ENCODE results near the gene P2RY8.
"Not testable (repeated sequence)": the region's sequence is repeated elsewhere in the genome, so short reads cannot be mapped to it uniquely, and the experiment has no call there.

Gene P2RY8

GRCh38 chrX:1427756-1428155 lies 109.2 kb downstream of the P2RY8 start:
- CTCF ChIA-PET, result no interaction called here
- TF ChIP-seq CTCF (IDR thresholded peaks at IDR 0.05; ENCODE audit: control extremely low read depth, extremely low read depth, low read depth, missing control alignments), result no peak
- POLR2A ChIA-PET, result no interaction called here

GRCh38 chrX:1426321-1426720 lies 110.7 kb downstream of the P2RY8 start:
- POLR2A ChIA-PET; CTCF ChIA-PET; DNase-seq (ENCODE audit: extremely low spot score): not testable (repeated sequence)

More at GRCh38 chrX:1427756-1428155, 109.2 kb downstream of the P2RY8 start:
- no peak for DNase-seq (ENCODE audit: extremely low spot score)

GRCh38 chrX:1425381-1425780 lies 111.6 kb downstream of the P2RY8 start:
- ChIA-PET POLR2A (no interaction called here), CTCF (no interaction called here)
- DNase-seq (ENCODE audit: extremely low spot score), result no peak
- TF ChIP-seq CTCF (IDR thresholded peaks at IDR 0.05; ENCODE audit: control extremely low read depth, extremely low read depth, low read depth, missing control alignments), result no peak

- DNase-seq (ENCODE audit: extremely low spot score), result no peak
- POLR2A ChIA-PET, result no interaction called here
- TF ChIP-seq CTCF (IDR thresholded peaks at IDR 0.05; ENCODE audit: control extremely low read depth, extremely low read depth, low read depth, missing control alignments), result no peak
- CTCF ChIA-PET, result no interaction called here
Observed at GRCh38 chrX:1424147-1424851, 112.7 kb downstream of the P2RY8 start.

- no peak for DNase-seq (ENCODE audit: extremely low spot score)
- no peak for TF ChIP-seq CTCF (IDR thresholded peaks at IDR 0.05; ENCODE audit: control extremely low read depth, extremely low read depth, low read depth, missing control alignments)
- POLR2A ChIA-PET, result no interaction called here
- CTCF ChIA-PET, result no interaction called here
Observed at GRCh38 chrX:1423215-1423614, 113.8 kb downstream of the P2RY8 start.

- ChIA-PET POLR2A (no interaction called here), CTCF (no interaction called here)
- TF ChIP-seq CTCF (IDR thresholded peaks at IDR 0.05; ENCODE audit: control extremely low read depth, extremely low read depth, low read depth, missing control alignments), result no peak
- no peak for DNase-seq (ENCODE audit: extremely low spot score)
Observed at GRCh38 chrX:1422135-1422465, 114.9 kb downstream of the P2RY8 start.

- no peak for TF ChIP-seq CTCF (IDR thresholded peaks at IDR 0.05; ENCODE audit: control extremely low read depth, extremely low read depth, low read depth, missing control alignments)
- POLR2A ChIA-PET, result no interaction called here
- CTCF ChIA-PET, result no interaction called here
- DNase-seq (ENCODE audit: extremely low spot score), result no peak
Observed at GRCh38 chrX:1421433-1422134, 115.4 kb downstream of the P2RY8 start.

All from GM10248 (cell line).